ENCODE data around the gene DNAJC5. TPM values are rescaled to one million over a fixed set of nuclear protein-coding genes. Genes with fewer than 3 reads are reported as not detected.
"Not testable (repeated sequence)": the region's sequence is repeated elsewhere in the genome, so short reads cannot be mapped to it uniquely, and the experiment has no call there.

DNAJC5 gene
- total RNA-seq, 1 donor from 2014 or later: 78.2 TPM

- DNase-seq (ENCODE audit: extremely low read depth, low read depth, low spot score): no peak
Observed at GRCh38 chr20:63963784-63964301, 68.9 kb downstream of the DNAJC5 start.

DNA sequence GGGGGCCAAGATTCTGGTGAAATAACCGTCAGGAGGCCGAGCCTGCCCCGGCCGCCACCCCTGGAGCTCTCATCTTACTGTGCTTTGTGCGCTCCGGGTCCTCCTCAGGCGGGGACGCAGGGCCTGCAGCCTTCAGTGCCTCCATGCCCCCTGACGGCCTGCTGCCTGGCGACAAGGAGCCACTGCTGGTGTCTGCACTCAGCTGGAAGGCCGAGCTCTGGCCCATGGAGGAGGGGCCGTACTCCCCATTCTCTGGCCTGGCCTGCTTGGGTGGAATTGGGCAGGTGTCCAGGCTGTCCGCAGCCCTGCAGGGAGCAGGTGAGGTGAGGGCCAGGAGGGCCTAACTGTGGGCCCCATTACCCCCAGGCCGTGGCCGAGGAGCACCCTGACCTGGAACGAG is 69.5 kb downstream of the DNAJC5 start:
- no peak for DNase-seq (ENCODE audit: extremely low read depth, low read depth, low spot score)

GRCh38 chr20:63966172-63966943 is 71.4 kb downstream of the DNAJC5 start:
- DNase-seq (ENCODE audit: extremely low read depth, low read depth, low spot score): no peak

DNA sequence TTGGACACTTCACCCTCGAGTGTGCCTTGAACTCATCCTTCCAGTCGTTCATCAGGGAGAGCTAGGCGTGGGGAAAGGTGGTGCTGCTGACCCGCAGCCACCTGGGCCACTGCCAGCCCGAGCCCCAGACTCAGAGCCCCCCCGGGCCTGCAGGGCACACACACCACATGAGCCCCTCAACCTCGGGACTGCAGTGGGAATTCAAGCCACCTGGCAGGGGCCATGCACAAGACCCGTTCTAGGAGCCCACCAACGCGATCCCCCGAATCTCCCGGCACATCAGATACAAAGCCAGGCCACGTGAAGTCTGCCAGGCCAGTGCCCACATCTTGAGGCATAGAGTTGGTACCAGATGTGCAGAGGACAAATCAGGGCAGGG is 72.0 kb downstream of the DNAJC5 start:
- no peak for DNase-seq (ENCODE audit: extremely low read depth, low read depth, low spot score)

- no peak for DNase-seq (ENCODE audit: extremely low read depth, low read depth, low spot score)
Observed at GRCh38 chr20:63967330-63968135, 72.6 kb downstream of the DNAJC5 start.

DNA sequence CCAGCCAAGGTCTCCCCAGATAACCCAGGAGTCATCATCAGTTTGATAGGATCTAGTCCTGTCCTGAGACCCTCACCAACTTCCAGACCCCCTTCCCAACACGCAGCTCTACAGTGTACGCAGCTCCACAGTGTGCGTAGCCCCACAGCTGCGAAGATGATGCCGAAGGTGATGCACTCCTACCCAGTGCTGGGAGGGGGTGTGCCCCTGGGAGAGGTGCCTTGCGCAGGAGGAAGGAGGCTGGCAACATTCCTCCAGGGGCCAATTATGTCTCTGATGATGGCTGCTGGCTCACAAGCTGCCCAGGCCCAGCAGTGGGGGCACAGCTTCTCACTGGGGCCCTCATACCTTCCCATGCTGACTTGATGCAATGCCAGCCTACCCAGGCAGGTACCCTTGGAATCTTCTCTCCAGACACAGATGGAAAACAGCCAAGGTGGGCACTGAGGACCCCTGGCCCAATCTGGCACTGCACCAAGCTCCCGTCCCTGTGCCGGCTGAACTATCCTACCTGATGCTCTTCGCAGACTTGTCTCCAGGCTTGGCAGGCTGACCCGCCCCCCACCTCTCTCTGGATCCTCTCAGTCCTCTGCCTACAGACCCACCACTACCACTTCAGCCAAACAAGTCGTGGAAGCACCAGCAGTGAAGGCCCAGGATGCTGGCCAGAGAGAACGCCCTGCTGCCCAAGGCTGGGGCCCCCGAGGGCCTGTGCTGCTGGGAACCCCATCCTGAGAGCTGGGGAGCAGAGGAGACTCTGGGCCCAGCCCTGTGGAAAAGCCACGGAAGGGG is 73.4 kb downstream of the DNAJC5 start:
- DNase-seq (ENCODE audit: extremely low read depth, low read depth, low spot score): no peak

DNA sequence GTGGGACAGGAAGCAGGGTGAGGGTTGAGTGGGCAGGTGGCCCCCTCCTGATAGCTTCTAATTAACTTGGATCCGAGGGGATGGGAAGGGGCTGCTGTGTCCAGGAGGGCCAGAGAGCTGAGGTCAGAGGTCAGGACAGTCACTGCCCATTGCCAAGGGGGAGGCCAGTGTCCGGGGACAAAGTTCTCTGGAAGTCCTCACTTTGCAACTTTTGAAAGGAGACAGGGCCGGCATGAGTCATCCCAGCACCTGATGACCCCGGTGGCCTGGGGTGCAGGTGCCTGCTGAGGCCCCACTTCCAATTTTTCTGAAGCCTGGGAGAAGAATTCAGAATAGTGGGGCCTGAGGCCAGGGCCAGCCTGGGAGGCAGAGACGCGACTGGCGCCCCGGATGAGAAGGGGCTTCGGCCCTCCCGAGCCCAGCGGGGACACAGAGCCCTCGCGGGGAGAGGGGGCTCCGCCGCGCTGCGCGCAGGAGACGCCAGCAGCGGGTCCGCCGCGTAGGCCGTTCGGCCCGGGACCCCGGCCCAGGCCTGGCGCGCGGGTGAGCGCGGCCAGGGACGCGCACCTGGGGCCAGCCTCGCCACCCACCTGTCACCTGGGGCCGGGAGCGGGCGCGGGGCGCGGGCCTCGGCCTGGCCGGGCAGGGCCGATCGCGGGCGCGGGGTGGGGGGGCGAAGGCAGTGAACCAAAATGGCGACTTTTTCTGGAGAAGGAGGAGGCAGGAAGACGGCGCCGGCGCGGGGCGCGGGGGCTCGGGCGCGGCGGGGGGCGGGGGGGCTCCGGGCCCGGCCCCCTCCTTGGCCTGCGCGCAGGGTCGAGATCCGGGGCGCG is 74.2 kb downstream of the DNAJC5 start:
- no peak for DNase-seq (ENCODE audit: extremely low read depth, low read depth, low spot score)

- no peak for DNase-seq (ENCODE audit: extremely low read depth, low read depth, low spot score)
Observed at GRCh38 chr20:63969838-63970713, 75.2 kb downstream of the DNAJC5 start, which contains the start of gene ZNF512B. Gene ZNF512B (minus strand): TSS chr20:63969930. CDS start chr20:63967950, 1,980 bp downstream.

DNA sequence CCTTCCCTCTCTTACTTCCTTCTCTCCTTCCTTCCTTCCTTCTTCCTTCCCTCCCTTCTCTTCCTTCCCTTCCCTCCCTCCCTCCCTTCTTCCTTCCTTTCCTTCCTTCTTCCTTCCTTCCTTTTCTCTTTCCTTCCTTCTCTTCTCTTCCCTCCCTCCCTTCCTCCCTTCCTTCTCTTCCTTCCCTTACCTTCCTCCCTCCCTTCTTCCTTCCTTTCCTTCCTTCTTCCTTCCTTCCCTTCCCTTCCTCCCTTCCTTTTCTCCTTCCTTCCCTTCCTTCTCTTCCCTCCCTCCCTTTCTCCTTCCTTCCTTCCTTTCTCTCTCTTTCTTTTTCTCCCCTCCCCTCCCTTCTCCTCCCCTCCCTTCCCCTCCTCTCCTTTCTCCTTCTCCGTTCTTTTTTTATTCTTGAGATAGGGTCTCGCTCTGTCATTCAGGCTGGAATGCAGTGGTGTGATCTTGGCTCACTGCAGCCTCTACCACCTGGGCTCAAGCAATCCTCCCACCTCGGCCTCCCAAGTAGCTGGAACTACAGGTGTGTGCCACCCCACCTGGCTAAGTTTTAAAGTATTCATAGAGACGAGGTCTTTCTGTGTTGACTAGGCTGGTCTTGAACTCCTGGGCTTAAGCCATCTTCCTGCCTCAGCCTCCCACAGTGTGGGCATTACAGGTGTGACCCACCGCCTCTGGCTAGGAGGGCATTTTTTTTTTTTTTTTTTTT is 75.9 kb downstream of the DNAJC5 start:
- DNase-seq (ENCODE audit: extremely low read depth, low read depth, low spot score): no peak

GRCh38 chr20:63971960-63972311 is 77.0 kb downstream of the DNAJC5 start:
- DNase-seq (ENCODE audit: extremely low read depth, low read depth, low spot score): not testable (repeated sequence)

DNA sequence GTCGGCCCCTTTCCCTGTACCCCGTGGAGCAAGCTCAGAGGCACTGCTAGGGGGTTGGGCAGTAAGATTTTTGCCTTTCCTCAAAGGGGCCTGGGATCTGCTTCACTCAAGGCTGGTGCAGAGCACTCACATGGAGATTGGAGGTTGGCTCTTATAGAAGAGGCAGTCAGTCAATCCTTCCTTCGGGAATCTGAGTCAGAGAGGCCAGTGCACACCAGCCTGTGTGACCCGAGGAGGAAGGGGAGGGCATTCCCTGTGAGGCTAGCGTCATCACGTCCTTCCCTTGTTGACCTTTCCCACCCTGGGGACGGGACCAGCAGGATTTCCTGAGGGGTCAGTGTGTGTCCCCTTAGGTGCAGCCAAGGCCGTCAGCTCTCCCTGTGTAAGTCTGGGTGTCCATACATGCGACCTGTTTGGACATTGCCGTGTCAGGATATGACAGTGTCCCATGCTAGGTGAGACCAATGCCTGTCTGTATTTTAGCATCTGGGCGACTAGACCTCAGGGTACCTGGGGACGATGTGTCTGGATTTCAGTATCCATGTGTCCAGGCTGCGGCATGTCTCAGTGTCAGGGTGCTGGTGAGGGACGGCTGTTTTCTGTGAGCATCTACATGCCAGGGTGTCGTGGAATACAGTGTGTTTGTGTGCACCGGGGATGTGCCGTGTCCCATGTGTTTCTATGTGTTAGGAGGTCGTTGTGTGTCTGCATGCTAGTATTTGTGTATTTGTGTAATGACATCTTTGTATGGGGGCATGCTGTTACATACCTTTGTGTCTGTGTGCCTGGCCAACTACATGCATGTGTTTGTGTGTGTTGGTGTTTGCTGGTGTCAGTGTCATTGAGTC is 77.6 kb downstream of the DNAJC5 start:
- peak; percentile 37 for DNase-seq (ENCODE audit: extremely low read depth, low read depth, low spot score)

DNA sequence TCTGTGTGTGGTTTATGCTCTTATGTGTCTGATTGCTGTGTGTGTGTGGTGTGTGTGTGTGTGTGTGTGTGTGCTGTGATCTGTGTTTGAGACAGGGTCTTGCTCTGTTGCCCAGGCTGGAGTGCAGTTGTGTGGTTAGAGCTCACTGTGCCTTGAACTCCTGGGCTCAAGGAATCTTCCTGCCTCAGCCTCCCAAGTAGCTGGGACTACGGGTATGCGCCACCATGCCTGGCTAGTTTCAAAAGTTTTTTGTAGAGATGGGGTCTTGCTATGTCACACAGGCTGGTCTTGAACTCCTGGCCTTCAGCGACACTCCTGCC is 78.2 kb downstream of the DNAJC5 start:
- DNase-seq (ENCODE audit: extremely low read depth, low read depth, low spot score): no peak

DNA sequence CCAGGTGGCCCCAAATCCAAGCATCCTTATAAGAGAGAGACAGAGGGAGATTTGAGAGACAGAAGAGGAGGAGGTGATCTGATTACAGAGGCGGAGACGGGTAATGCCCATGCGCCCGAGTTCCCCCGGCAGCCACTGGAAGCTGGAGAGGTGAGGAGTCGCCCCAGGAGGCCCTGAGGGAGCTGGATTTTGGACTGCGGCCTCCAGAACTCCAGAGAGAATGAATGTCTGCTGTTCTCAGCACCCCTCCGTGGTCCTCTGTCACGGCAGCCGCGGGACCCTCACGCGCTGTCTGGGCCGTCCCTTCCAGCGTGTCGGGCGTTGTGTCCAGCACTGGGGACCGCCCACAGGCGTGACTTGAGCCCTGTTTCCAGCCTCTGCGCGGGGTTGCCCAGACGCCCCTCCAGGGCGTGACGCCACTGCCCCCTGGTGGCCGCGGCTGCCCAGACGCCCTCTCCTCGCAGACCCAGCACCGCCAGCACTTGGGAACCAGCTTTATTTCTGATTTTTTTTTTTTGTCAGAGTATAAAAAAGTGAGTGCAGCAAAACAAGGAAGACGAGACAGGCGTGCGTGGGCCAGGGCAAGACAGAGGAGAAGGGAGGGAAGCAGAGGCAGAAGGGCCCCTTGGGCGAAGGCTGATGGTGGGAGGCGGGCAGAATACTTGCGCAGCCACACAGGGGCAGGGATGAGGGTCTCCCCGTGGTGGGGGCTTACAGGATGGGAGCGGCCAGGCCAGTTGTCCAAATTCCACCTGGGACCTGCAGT is 78.9 kb downstream of the DNAJC5 start:
- DNase-seq (ENCODE audit: extremely low read depth, low read depth, low spot score): no peak

DNA sequence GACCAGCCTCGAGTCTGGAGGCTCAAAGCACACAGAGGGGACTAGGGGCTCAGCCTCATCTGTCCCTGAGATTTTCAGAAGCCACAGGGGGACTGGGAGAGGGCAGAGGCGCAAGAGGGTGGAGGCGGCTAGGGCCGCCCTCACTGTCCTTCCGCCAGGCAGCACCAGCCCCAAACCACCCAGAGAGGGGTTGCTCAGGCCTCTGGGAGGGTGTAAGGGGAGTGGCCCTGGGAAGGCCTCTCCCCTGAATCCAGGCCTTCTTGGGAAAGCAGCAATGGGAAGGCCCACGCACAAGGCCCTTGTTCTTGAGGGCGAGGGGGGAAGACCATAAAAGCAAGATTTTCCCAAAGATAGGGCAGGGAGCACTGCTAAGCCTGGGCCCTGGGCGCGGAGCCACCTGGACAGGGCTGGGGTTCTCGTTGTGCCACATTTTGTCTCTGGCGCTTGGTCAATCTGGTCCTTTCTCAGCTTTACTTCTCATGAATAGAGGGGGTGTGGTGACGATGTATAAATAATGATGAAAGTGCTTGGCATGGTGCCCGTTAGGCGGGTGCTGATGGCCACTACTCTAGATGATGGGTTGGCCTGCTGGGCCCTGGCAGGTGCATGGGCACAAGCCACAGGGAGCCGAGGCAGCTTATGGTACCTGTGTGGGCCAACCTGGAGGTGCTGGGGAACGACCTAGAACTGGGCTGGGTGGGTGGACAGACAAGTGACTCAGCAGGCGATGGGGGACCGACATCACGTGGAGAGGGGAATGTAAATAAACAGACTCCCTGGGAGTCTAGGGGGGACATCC is 79.7 kb downstream of the DNAJC5 start:
- DNase-seq (ENCODE audit: extremely low read depth, low read depth, low spot score): no peak

GRCh38 chr20:63976511-63976910 is 81.6 kb downstream of the DNAJC5 start:
- DNase-seq (ENCODE audit: extremely low read depth, low read depth, low spot score): not testable (repeated sequence)
